NCI-H82 treated with DMSO at 0.1 percent for 48 hours (cell line): ENCODE results near the gene KATNAL2.

Experiments used
- DNase-seq: peaks from one replicate; lab custom pipeline; 2025; ENCODE audit not compliant: unreplicated experiment; lab: John Stamatoyannopoulos, UW

The KATNAL2 gene

DNA sequence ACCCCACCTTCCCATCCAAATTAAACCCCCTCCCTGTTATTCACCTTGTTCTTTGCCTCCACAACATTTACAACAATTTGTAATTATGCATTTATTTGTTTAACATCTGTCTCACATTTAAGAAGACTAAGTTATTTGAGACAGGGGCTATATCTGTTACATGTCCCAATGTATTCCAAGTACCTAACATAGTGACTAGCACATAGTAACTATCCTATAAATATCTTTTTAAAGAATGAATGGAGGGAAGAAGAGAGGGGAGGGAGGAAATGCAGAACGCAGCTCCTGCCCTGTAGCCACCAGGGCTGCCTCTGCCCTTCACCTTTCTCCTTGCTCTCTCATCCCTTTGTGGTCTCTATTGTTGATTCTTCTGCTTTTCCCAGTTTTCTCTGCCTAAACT, 192.3 kb downstream of the KATNAL2 start:
- no peak for DNase-seq

DNA sequence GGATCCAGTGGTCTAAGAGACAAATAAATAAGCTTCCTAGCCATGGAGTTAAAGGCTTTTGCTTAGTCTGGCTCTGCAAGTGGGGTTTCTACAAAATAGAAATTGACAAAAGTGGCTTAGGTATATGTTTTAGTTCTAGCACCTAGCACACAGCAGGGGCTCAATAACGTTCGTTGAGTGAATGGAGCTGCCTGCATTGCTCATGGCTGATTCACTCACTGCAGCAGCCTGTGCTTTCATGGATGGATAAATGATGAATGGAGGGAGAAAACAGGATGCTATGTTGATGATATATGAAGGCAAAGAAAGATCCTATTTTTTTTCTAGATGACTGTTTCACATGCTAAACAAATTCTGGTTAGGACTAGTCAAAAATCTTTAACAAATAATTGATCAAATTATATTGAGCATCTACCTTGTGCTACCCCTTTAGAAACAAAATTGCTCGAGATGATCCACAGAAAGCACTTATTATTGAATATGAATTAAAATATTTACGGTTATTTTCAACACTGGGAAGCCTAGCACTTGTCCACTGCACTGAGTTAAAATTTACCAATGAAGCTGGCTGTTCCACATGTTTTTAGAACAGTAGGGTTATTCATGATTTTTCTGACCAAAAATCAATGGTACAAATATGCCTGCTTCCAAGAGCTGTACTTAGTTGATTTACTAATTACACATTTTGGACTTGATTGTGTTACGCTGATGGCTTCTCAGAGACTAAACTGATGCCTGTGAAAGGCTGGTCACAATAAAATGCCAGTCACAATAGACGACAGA, 193.3 kb downstream of the KATNAL2 start:
- DNase-seq = no peak

DNA sequence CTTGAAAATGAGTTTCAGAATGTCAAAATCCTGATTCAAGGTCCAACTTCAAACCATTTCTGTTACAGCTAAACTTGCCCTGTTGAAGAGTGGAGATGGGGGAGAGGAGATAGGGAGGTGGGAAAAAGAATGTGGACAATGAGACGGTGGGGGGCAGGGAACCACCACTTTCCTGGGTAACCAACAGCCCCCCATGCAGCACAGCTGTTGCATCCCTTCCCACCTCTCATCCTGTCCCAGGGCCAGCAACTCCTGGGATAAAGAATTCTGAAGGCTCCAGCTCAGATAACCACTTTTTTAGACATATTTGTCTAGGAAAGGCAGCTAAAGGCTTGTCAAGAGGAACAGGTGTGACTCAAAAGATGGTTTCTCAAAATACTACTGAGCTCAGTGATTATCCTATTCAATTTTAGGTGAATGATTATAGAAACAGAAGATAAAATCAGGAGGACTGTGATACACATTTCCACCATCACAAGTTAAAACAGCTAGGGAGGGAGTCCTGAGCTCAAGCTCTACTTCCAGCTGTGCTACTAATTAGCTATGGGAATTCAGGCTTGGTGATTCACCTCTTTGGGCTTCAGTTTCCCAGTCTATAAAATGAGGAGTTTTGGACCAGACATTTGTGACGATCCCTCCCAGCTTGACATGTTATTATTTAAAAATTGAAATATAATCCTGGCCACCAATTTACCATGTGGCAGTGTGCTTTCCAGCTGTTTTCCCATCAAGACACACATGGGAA, 196.6 kb downstream of the KATNAL2 start:
- DNase-seq = no peak

- no peak for DNase-seq
Measured at GRCh38 chr18:47115205-47115604, 197.8 kb downstream of the KATNAL2 start.

DNA sequence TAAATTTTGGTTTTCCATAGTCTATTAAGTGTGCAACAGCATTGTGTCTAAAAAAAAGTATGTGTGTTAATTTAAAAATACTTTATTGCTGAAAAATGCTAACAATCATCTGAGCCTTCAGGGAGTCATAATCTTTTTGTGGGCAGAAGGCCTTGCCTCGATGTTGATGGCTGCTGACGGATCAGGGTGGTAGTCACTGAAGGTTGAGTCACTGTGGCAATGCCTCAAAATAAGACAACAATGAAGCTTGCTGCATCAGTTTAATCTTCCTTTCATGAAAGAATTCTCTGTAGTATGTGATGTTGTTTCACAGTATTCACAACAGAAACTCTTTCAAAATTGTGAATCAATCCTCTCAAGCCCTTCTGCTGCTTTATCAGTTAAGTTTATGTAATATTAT, 201.6 kb downstream of the KATNAL2 start:
- DNase-seq = no peak

DNA sequence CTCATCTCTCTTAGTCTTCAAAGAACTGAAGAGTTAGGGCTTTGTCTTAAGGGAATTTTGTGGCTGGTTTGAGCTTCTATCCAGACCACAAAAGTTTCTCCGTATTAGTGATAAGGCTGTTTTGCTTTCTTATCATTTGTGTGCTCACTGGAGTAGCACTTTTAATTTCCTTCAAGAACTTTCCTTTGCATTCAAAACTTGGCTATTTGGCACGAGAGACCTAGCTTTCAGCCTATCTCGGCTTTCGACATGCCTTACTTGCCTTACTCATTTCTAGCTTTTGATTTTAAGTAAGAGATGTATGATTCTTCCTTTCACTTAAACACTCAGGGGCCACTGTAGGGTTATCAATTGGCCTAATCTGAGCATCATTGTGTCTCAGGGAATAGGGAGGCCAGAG, 203.0 kb downstream of the KATNAL2 start:
- no peak for DNase-seq

DNA sequence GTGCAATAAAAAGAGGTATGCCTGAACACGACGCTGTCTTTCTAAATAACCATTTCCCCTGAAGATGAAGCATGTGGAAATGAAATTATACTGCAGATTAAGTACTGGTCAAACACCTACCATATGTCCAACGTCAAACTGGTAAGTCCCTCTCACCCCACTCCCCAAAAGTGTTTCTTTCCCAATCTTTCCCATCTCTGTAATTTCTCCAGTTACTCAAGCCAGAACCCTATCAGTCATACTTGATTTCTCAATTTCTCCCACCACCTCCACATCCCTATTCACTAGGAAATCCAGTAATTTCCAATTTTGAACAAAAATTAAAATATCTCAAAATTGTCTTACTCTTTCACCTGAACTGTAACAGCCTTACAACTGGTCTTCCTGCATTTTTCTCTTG, 203.7 kb downstream of the KATNAL2 start:
- no peak for DNase-seq

GRCh38 chr18:47141289-47141688, 223.9 kb downstream of the KATNAL2 start:
- DNase-seq = no peak

- DNase-seq = no peak
Measured at GRCh38 chr18:47143153-47143552, 225.8 kb downstream of the KATNAL2 start.

DNA sequence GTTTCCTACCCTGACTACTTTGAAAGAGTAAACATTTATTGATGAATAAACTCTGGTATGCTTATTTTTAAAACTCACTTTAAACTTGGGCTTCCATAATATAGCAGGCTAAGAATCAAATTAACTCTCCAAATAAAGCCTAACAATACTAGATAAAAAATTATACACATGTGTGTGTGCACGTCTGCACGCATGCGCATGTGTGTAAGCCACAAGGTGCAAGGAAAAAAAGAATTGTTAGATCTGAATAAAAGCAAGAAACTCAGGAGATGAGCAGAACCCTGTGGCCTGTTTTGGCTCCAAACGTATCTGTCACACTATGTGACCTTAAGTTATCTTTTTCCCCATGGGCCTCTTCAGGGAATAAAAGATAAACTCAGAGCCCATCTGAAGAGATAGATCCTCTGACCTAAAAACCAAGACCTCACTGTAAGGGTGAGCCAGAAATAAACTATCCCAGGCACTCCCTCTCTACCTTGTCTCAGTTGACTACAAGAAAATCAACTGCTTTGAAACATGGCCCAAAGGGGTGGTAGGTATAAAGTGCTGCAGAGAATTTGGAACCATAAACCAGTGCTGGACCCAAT, 226.6 kb downstream of the KATNAL2 start:
- no peak for DNase-seq

- DNase-seq = no peak
Measured at GRCh38 chr18:47146206-47146605, 228.8 kb downstream of the KATNAL2 start.

DNA sequence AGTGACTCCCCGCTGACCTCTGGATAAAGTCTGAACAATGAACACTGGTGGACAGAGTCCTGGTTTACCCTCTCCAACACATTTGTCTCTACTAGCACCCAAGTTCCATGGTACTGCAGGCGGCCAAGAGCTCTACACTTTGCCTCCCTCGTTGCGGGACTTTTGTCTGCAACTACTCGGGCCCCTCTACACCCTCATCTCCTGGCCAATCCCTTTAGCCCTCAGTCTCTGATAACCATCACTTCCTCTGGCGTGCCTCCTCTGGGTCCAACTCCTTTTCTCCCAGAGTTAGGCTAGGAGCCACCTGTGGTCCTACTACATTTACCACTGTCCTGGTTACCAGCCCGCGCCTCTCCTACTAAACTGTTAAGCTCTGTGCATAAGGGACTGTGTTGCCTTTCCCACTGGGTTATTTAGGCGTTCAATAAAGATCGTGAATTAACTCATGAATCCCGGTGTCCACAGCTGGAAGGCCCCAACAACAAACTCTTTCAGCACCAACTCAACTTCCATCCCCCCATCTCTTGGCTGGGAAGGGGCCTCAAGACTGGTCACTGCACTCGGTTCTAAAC, 232.1 kb downstream of the KATNAL2 start:
- no peak for DNase-seq

- DNase-seq = peak; percentile 39
Measured at GRCh38 chr18:47150029-47150823, 232.8 kb downstream of the KATNAL2 start, which contains the start of gene HDHD2. Gene HDHD2, minus strand, starts transcription at chr18:47150500. Its CDS starts 14,061 bp downstream, at chr18:47136439.

DNA sequence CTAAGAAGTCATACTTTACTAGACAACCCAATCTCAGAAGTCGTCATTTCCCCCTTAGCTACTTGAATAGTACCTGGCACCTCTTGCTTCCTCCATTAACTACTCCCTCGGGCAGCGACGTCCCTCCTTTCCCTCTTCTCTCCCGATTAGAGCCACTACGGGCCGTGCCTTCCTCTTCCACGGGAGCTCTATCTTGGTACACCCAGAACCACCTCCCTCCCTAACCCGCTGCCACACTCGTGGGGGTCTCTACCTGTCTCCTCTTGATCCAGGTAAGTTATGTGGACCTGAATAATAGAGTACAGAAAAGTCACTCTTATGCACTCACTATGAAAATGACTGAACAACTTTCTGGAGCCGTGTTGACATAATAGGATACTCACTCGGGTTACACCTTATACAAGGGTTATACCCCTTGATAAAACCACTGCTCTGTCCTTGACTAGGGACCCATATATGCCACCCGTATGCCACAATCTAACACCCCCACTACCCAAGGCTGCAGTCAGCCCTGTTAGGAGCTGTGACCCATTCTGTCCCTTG, 233.5 kb downstream of the KATNAL2 start:
- DNase-seq = no peak

DNA sequence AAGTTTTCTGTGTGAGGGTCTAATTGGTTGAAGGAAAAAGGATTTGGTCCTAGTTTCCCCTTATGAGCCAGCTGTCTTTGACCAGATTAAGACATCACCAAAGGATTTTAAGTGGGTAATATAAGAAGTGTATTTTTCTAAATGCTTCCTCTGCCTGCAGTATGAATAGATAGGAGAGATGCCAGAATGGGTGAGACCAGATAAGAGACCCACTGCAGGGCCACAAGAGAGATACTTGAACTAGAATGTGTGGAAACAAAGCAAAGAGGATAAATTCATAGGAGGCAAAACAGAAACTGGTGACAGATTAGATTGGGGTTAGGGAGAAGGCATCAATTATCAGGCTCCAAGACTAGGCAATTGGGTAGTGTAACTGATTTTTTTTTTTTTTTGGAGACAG, 234.0 kb downstream of the KATNAL2 start:
- DNase-seq = no peak
